Psoas muscle (tissue), 8 donors: ENCODE data around the gene CNGA2. TPM values are rescaled to one million over a fixed set of nuclear protein-coding genes. Genes with fewer than 3 reads are reported as not detected.
A peak's percentile ranks its signal among the peaks of the same experiment; 100 is the strongest.

Experiments
- ATAC-seq, 4 donors: fragments of 200-7000 bp; cut with Tn5 transposase; one replicate each; pipeline ENCODE4 v1.9.1; 2020; ENCODE audit warnings: moderate library complexity in 3 of 4, mild to moderate bottlenecking in 2 of 4
- DNase-seq, 2 donors: peaks; one replicate each; pipeline ENCODE4 v3.0.0-alpha.2; 2020
- H3K27ac ChIP-seq: fragments of 200-600 bp; one replicate; pipeline ENCODE4 v1.8.0; 2022
- H3K27me3 ChIP-seq, 3 donors: fragments of 200-600 bp in 1 of 3; one replicate each; pipeline versions ENCODE4 v1.6.1 to v1.8.0; 2013 to 2022; ENCODE audit warnings: low read length in 2 of 3, mild to moderate bottlenecking in 2 of 3, moderate library complexity in 1 of 3; ENCODE audit not compliant: insufficient read depth in 3 of 3
- H3K36me3 ChIP-seq, 2 donors: fragments of 200-600 bp in 1 of 2; one replicate each; pipeline versions ENCODE4 v1.6.1 to v1.8.0; 2013 to 2022; ENCODE audit warnings: low read depth in 1 of 2, mild to moderate bottlenecking in 1 of 2, moderate library complexity in 1 of 2; ENCODE audit not compliant: insufficient read depth in 1 of 2
- H3K4me1 ChIP-seq: fragments of 200-600 bp; one replicate; pipeline ENCODE4 v1.8.0; 2022
- H3K4me3 ChIP-seq: fragments of 200-600 bp; one replicate; pipeline ENCODE4 v1.8.0; 2022; ENCODE audit warnings: mild to moderate bottlenecking
- H3K9me3 ChIP-seq: fragments of 200-600 bp; one replicate; pipeline ENCODE4 v1.8.0; 2022
- CTCF ChIP-seq: fragments of 200-600 bp; IDR thresholded peaks from one replicate; pipeline ENCODE4 v1.8.0; 2022; ENCODE audit warnings: antibody characterized with exemption
- WGBS, 3 donors: extraction: QIAGEN DNeasy Blood & Tissue Kit; methylation state at CpG; one replicate each; pipeline versions ENCODE4 v1.1.6 to v1.1.7; 2013; 5-methylcytosine and 5-hydroxymethylcytosine counted together
- intact Hi-C, 2 donors: fragments of 100-400 bp; cut with DNase I; formaldehyde crosslinking; loops; one replicate each; pipeline versions ENCODE4 v1.11.0 to v1.14.2; 2022
- polyA plus RNA-seq, 3 donors: library from polyadenylated mRNA; stranded (reverse); fragments of 200-250 nt; gene quantifications; one replicate each; pipeline ENCODE4 v1.2.3, GENCODE V29; 2013
- total RNA-seq, 4 donors: library from RNA; stranded (reverse); fragmentation: NEBNext Ultra II Directional in 2 of 4; extraction: Animal tissue kit (Norgen Biotek cat#: 25700) in 2 of 4; gene quantifications; one replicate each; pipeline versions ENCODE4 v1.2.1 to v1.2.4, GENCODE V29; 2021 to 2023
- donor health status: healthy with polysubstance abuse.
- donor health status: DM: no; HTN: no; CAD: no; lungs with moderate emphysema.
- donor health status: Bipolar disorder and iron deficiency.
- donor health status: healthy.
- donor health status: DM: yes; HTN: yes; CAD: no.
- donor health status: DM: no; HTN: no; CAD: no.
- donor health status: DM: no; HTN: no; CAD: no.
- donor health status: DM: yes; HTN: yes; CAD: no.

The CNGA2 gene
- total and polyA plus RNA-seq, 7 donors, result not detected

GRCh38 chrX:151714362-151714761, 20.2 kb upstream of the CNGA2 start:
- ATAC-seq (no peak), DNase-seq (no peak)
- no peaks in the 10 kb centered on the region for H3K9me3 ChIP-seq
- H3K4me1 ChIP-seq, result no peaks in the 10 kb centered on the region
- WGBS, 3 donors, result 60 to 65% (median 65%) methylated on average over 5 of the region's 5 CpGs
- H3K27ac ChIP-seq, result no peak overlapping the region
- H3K27me3 ChIP-seq, result peaks cover 0 to 4% (median 0%) of the 10 kb centered on the region in 3 donors
- intact Hi-C loops, result no loop called here
- no peaks in the 10 kb centered on the region for H3K36me3 ChIP-seq
- TF ChIP-seq CTCF, result no peak
- no peak overlapping the region for H3K4me3 ChIP-seq

- H3K4me3 ChIP-seq, result no peak within 1 kb of the TSS
- H3K9me3 ChIP-seq, result no peaks in the 10 kb centered on the region
- peaks cover 0 to 4% (median 0%) of the 10 kb centered on the region in 3 donors for H3K27me3 ChIP-seq
- WGBS, 3 donors, result 47 to 61% (median 59%) methylated on average over 3 of the region's 3 CpGs
- TF ChIP-seq CTCF, result no peak
- intact Hi-C loops, result no loop called here
- ATAC-seq, result no peak
- H3K36me3 ChIP-seq, result no peaks in the 10 kb centered on the region
- no peak within 1 kb of the TSS for H3K27ac ChIP-seq
- no peak for DNase-seq
- no peaks in the 10 kb centered on the region for H3K4me1 ChIP-seq
These were observed 18.8 kb upstream of the CNGA2 start, which contains the start of gene FATE1 for GRCh38 chrX:151715752-151716151. Gene FATE1 (plus strand): TSS chrX:151716035. CDS start chrX:151716120, 85 bp downstream.

- H3K36me3 ChIP-seq, result no peaks in the 10 kb centered on the region
- DNase-seq, result no peak
These were observed 12.2 kb upstream of the CNGA2 start for GRCh38 chrX:151722241-151722846.

GRCh38 chrX:151723156-151723760, 11.3 kb upstream of the CNGA2 start:
- intact Hi-C loops, result no loop called here
- no peak overlapping the region for H3K27ac ChIP-seq

More at GRCh38 chrX:151722241-151722846, 12.2 kb upstream of the CNGA2 start:
- WGBS, 3 donors, result 33 to 51% (median 47%) methylated on average over 16 to 24 of the region's 24 CpGs
- no peak overlapping the region for H3K27ac ChIP-seq
- peaks cover 0 to 3% (median 0%) of the 10 kb centered on the region in 3 donors for H3K27me3 ChIP-seq
- no peaks in the 10 kb centered on the region for H3K4me1 ChIP-seq
- intact Hi-C loops, result no loop called here
- ATAC-seq, result peak in 3 of 4 donors; percentile 39 to 58 (median 58)
- TF ChIP-seq CTCF, result peak; percentile 26
- H3K4me3 ChIP-seq, result no peak overlapping the region
- no peaks in the 10 kb centered on the region for H3K9me3 ChIP-seq

More at GRCh38 chrX:151723156-151723760, 11.3 kb upstream of the CNGA2 start:
- H3K4me1 ChIP-seq, result no peaks in the 10 kb centered on the region
- no peak overlapping the region for H3K4me3 ChIP-seq
- H3K36me3 ChIP-seq, result no peaks in the 10 kb centered on the region
- 58 to 72% (median 71%) methylated on average over 6 to 7 of the region's 7 CpGs for WGBS, 3 donors
- no peaks in the 10 kb centered on the region for H3K9me3 ChIP-seq
- H3K27me3 ChIP-seq, result peaks cover 0 to 3% (median 0%) of the 10 kb centered on the region in 3 donors
- no peak for DNase-seq
- no peak for ATAC-seq
- TF ChIP-seq CTCF, result no peak
